C4-2B (cell line): ENCODE measurements around the gene IL17C.

Experiments used
- ZFX ChIP-seq: fragments of 450-650 bp; IDR thresholded peaks from 2 replicates; pipeline ENCODE4 v1.6.1; 2017
- TF ChIP-seq, protein P1 (sequence below): fragments of 450-650 bp; conservative IDR thresholded peaks from 2 replicates; pipeline ENCODE4 v1.5.1; 2017; ENCODE audit warnings: mild to moderate bottlenecking

GRCh38 chr16:88634141-88634993, 4.0 kb upstream of the IL17C start:
- TF ChIP-seq, protein P1, sequence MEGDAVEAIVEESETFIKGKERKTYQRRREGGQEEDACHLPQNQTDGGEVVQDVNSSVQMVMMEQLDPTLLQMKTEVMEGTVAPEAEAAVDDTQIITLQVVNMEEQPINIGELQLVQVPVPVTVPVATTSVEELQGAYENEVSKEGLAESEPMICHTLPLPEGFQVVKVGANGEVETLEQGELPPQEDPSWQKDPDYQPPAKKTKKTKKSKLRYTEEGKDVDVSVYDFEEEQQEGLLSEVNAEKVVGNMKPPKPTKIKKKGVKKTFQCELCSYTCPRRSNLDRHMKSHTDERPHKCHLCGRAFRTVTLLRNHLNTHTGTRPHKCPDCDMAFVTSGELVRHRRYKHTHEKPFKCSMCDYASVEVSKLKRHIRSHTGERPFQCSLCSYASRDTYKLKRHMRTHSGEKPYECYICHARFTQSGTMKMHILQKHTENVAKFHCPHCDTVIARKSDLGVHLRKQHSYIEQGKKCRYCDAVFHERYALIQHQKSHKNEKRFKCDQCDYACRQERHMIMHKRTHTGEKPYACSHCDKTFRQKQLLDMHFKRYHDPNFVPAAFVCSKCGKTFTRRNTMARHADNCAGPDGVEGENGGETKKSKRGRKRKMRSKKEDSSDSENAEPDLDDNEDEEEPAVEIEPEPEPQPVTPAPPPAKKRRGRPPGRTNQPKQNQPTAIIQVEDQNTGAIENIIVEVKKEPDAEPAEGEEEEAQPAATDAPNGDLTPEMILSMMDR = no peak
- TF ChIP-seq ZFX = no peak
